Neural progenitor cell (in vitro differentiated cells): ENCODE data around the gene CYLD.

Source experiments
- CTCF ChIP-seq: fragments of 200-600 bp; sonication (generic); IDR thresholded peaks from 2 replicates; pipeline ENCODE4 v1.5.1; 2017; ENCODE audit warnings: antibody characterized with exemption, mild to moderate bottlenecking
- EZH2 ChIP-seq: fragments of 200-600 bp; sonication (generic); IDR thresholded peaks from 2 replicates; pipeline ENCODE4 v1.6.1; 2017; ENCODE audit warnings: antibody characterized with exemption, mild to moderate bottlenecking, moderate library complexity

- TF ChIP-seq EZH2 (no peak), CTCF (no peak)
Observed at GRCh38 chr16:50833929-50834328, 92.0 kb downstream of the CYLD start.
